CD4-positive, alpha-beta memory T cell (primary cell): ENCODE data around the gene MAD1L1. TPM values are rescaled to one million over a fixed set of nuclear protein-coding genes. Genes with fewer than 3 reads are reported as not detected.
"Not testable (repeated sequence)": the region's sequence is repeated elsewhere in the genome, so short reads cannot be mapped to it uniquely, and the experiment has no call there.

Source experiments
- CTCF ChIA-PET: fragments of 350-600 bp; sonication (Branson Sonifier 250); formaldehyde crosslinking; loops from one replicate; lab custom pipeline; 2021; ENCODE audit warnings: inconsistent platforms; ENCODE audit not compliant: partially characterized antibody; lab: Charles Lee
- POLR2A ChIA-PET: fragments of 350-600 bp; sonication (Branson Sonifier 250); formaldehyde crosslinking; loops from one replicate; lab custom pipeline; 2021; ENCODE audit not compliant: partially characterized antibody; lab: Charles Lee
- DNase-seq, 5 donors: peaks; one replicate each; pipeline versions ENCODE4 v3.0.0 to v3.0.0-alpha.2; 2020 to 2022; ENCODE audit warnings: mixed read lengths in 1 of 5
- H3K27ac ChIP-seq: one replicate; pipeline ENCODE4 v1.7.0; 2013; ENCODE audit warnings: low read depth, low read length
- H3K27me3 ChIP-seq: 2 replicates; pipeline ENCODE4 v1.7.0; 2013; ENCODE audit warnings: mild to moderate bottlenecking, low read length, moderate library complexity; ENCODE audit not compliant: insufficient read depth
- H3K36me3 ChIP-seq: 2 replicates; pipeline ENCODE4 v1.7.0; 2013; ENCODE audit warnings: mild to moderate bottlenecking, low read length, moderate library complexity; ENCODE audit not compliant: insufficient read depth
- H3K4me1 ChIP-seq: 2 replicates; pipeline ENCODE4 v1.7.0; 2013; ENCODE audit warnings: mild to moderate bottlenecking, low read length, moderate library complexity; ENCODE audit not compliant: insufficient read depth
- H3K4me3 ChIP-seq, 2 donors: one replicate each; pipeline ENCODE4 v1.7.0; 2013; ENCODE audit warnings: low read length in 2 of 2, mild to moderate bottlenecking in 1 of 2
- H3K9me3 ChIP-seq, 2 donors: one replicate each; pipeline ENCODE4 v1.7.0; 2013; ENCODE audit warnings: low read length in 2 of 2, control low read depth in 1 of 2; ENCODE audit not compliant: control insufficient read depth in 1 of 2
- H3K27ac Mint-ChIP-seq, 7 donors: one replicate each; pipeline ENCODE4 v1.8.0; 2020 to 2021; ENCODE audit warnings: mixed read lengths in 7 of 7, mild to moderate bottlenecking in 6 of 7, inconsistent platforms in 3 of 7, moderate library complexity in 3 of 7
- H3K27me3 Mint-ChIP-seq, 2 donors: one replicate each; pipeline ENCODE4 v1.8.0; 2020 to 2021; ENCODE audit warnings: mixed read lengths in 2 of 2
- H3K36me3 Mint-ChIP-seq, 2 donors: one replicate each; pipeline ENCODE4 v1.8.0; 2020 to 2021; ENCODE audit warnings: mixed read lengths in 2 of 2, inconsistent platforms in 1 of 2, mild to moderate bottlenecking in 1 of 2
- H3K4me1 Mint-ChIP-seq, 4 donors: one replicate each; pipeline ENCODE4 v1.8.0; 2020 to 2021; ENCODE audit warnings: mixed read lengths in 4 of 4, mild to moderate bottlenecking in 1 of 4
- H3K4me3 Mint-ChIP-seq, 8 donors: one replicate each; pipeline ENCODE4 v1.8.0; 2020 to 2021; ENCODE audit warnings: mixed read lengths in 8 of 8, mild to moderate bottlenecking in 7 of 8, moderate library complexity in 6 of 8, inconsistent platforms in 3 of 8
- H3K9me3 Mint-ChIP-seq, 8 donors: one replicate each; pipeline ENCODE4 v1.8.0; 2020 to 2021; ENCODE audit warnings: mixed read lengths in 8 of 8, mild to moderate bottlenecking in 5 of 8, inconsistent platforms in 3 of 8, moderate library complexity in 1 of 8
- intact Hi-C: fragments of 100-400 bp; cut with micrococcal nuclease; formaldehyde crosslinking; loops from one replicate; pipeline ENCODE4 v1.15.1; 2023
- polyA plus RNA-seq, 2 donors: library from polyadenylated mRNA; unstranded; fragments of 300-500 nt; fragmentation: Illumina TruSeq; gene quantifications; one replicate each; pipeline ENCODE4 v1.2.3, GENCODE V29; 2021
- total RNA-seq, 2 experiments: library from RNA; stranded (reverse); gene quantifications; one replicate each; pipeline ENCODE4 v1.2.3, GENCODE V29; 2021

MAD1L1 gene
- total and polyA plus RNA-seq, 4 experiments from 2014 or later, result 89.9 to 132 (median 110) TPM

DNA sequence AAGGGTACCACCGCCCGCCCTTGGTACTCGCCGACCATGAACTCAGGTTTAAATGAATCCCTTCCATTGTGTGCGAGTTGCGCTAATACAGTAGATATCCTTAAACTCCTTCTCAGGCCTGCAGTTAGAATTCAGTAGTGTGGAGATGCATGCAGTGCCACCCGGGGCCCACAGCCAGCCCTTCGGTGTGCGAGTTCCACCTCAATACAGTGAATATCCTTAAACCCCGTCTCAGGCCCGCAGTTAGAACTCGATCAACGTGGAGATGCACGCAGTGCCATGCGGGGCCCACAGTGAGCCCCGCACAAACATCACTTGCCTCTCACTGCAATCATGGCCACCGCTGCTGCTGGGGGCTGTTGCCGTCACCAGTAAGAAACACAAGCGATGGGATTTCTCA lies 261.9 kb downstream of the MAD1L1 start:
- no peaks in the 10 kb centered on the region for H3K36me3 ChIP-seq
- Mint-ChIP-seq H3K4me3 (no peak overlapping the region), H3K36me3 (peaks cover 10 to 18% of the 10 kb centered on the region in 2 donors), H3K27ac (peak overlapping the region in 1 of 7 donors; percentile 17), H3K9me3 (peaks cover 0 to under 1% (median 0%) of the 10 kb centered on the region in 8 donors), H3K4me1 (peaks cover 13 to 24% (median 17%) of the 10 kb centered on the region in 4 donors), H3K27me3 (no peaks in the 10 kb centered on the region)
- intact Hi-C loops, result no loop called here
- DNase-seq, result no peak
- no peak overlapping the region for H3K27ac ChIP-seq
- POLR2A ChIA-PET, result no interaction called here
- H3K27me3 ChIP-seq, result no peaks in the 10 kb centered on the region
- no peak overlapping the region for H3K4me3 ChIP-seq
- CTCF ChIA-PET, result no interaction called here
- no peaks in the 10 kb centered on the region for H3K9me3 ChIP-seq
- peaks cover 8% of the 10 kb centered on the region for H3K4me1 ChIP-seq

DNA sequence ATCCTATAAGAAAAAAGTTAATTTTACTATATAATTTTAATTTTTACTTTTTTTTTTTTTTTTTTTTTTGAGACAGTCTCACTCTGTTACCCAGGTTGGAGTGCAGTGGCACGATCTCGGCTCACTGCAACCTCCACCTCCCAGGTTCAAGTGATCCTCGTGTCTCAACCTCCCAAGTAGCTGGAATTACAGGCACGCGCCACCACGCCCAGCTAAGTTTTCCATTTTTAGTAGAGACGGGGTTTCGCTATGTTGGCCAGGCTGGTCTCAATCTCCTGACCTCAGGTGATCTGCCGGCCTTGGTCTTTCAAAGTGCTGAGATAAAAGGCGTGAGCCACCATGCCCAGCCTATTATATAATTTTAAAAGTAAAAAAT lies 262.5 kb downstream of the MAD1L1 start:
- H3K27ac Mint-ChIP-seq, result peak overlapping the region in 1 of 7 donors; percentile 75
- not testable (repeated sequence) for H3K4me3 Mint-ChIP-seq

DNA sequence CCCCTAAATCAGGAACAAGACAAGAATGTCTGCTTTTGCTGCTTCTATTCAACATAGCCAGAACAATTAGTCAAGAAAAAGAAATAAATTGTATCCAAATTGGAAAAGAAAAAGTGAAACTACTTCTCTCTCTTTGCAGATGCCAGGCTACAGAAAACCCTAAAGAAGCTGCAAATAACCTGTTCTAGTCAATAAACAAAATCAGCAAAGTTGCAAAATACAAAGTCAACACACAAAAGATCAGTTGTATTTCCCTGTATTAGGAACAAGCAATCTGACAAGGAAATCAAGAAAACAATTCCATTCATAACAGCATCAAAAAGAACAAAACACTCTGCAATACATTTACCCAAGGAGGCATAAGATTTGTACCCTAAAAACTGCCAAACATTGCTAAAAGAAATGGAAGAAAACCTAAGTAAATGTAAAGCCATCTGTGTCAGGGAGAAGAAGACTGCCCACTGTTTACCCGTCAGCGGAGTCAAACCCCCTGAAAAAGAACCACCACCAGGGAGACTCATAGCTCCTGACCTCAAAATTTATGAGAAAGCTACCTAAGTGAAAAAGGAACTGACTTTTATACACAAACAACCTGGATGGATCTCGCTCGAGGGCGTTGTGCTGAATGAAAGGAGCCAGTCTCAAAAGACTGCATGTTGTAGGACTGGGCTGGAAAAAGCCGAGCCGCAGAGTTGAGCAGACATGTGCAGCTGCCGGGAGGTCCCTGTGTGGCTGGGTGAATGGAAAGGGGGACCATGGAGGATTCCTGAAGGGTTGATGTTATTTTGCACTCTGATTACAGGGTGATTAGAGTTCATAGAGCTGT lies 263.1 kb downstream of the MAD1L1 start:
- Mint-ChIP-seq H3K27ac (peak overlapping the region in 5 of 7 donors; percentile 36 to 87 (median 75)), H3K4me1 (peaks cover 13 to 25% (median 17%) of the 10 kb centered on the region in 4 donors), H3K36me3 (peaks cover 9 to 17% of the 10 kb centered on the region in 2 donors), H3K9me3 (no peaks in the 10 kb centered on the region), H3K4me3 (peak overlapping the region in 4 of 8 donors; percentile 8 to 39 (median 25)), H3K27me3 (no peaks in the 10 kb centered on the region)
- Histone ChIP-seq H3K36me3 (no peaks in the 10 kb centered on the region), H3K4me1 (peaks cover 8% of the 10 kb centered on the region), H3K27me3 (no peaks in the 10 kb centered on the region), H3K9me3 (no peaks in the 10 kb centered on the region), H3K4me3 (no peak overlapping the region), H3K27ac (no peak overlapping the region)
- POLR2A ChIA-PET, result no interaction called here
- intact Hi-C loops, result no loop called here
- CTCF ChIA-PET, result interaction anchor here (1.5 kb wide), 1 partner anchor 43 kb away, joined by 7 read pairs; no protein-coding TSS in a partner anchor
- DNase-seq, result no peak

More for the DNA sequence above, 262.5 kb downstream of the MAD1L1 start:
- H3K27me3 Mint-ChIP-seq, H3K9me3 ChIP-seq, H3K27ac ChIP-seq, intact Hi-C loops, H3K27me3 ChIP-seq, H3K4me1 ChIP-seq, POLR2A ChIA-PET, H3K36me3 ChIP-seq, DNase-seq, H3K9me3 Mint-ChIP-seq, H3K4me3 ChIP-seq: not testable (repeated sequence)
- Mint-ChIP-seq H3K4me1 (peaks cover 13 to 26% (median 17%) of the 10 kb centered on the region in 4 donors), H3K36me3 (peaks cover 10 to 17% of the 10 kb centered on the region in 2 donors)
- CTCF ChIA-PET, result interaction anchor here (1.5 kb wide), 1 partner anchor 43 kb away, joined by 7 read pairs; no protein-coding TSS in a partner anchor

GRCh38 chr7:1968397-1969111 lies 264.2 kb downstream of the MAD1L1 start:
- H3K9me3 ChIP-seq, result no peaks in the 10 kb centered on the region
- Mint-ChIP-seq H3K9me3 (no peaks in the 10 kb centered on the region), H3K27me3 (no peaks in the 10 kb centered on the region), H3K27ac (peak overlapping the region in 1 of 7 donors; percentile 32), H3K4me3 (no peak overlapping the region), H3K4me1 (peaks cover 9 to 20% (median 13%) of the 10 kb centered on the region in 4 donors), H3K36me3 (peaks cover 9 to 12% of the 10 kb centered on the region in 2 donors)
- ChIA-PET CTCF (no interaction called here), POLR2A (no interaction called here)
- H3K27ac ChIP-seq, result no peak overlapping the region
- H3K4me3 ChIP-seq, result no peak overlapping the region
- peaks cover 8% of the 10 kb centered on the region for H3K4me1 ChIP-seq
- no peaks in the 10 kb centered on the region for H3K27me3 ChIP-seq
- intact Hi-C loops, result no loop called here
- no peak for DNase-seq
- H3K36me3 ChIP-seq, result no peaks in the 10 kb centered on the region

DNA sequence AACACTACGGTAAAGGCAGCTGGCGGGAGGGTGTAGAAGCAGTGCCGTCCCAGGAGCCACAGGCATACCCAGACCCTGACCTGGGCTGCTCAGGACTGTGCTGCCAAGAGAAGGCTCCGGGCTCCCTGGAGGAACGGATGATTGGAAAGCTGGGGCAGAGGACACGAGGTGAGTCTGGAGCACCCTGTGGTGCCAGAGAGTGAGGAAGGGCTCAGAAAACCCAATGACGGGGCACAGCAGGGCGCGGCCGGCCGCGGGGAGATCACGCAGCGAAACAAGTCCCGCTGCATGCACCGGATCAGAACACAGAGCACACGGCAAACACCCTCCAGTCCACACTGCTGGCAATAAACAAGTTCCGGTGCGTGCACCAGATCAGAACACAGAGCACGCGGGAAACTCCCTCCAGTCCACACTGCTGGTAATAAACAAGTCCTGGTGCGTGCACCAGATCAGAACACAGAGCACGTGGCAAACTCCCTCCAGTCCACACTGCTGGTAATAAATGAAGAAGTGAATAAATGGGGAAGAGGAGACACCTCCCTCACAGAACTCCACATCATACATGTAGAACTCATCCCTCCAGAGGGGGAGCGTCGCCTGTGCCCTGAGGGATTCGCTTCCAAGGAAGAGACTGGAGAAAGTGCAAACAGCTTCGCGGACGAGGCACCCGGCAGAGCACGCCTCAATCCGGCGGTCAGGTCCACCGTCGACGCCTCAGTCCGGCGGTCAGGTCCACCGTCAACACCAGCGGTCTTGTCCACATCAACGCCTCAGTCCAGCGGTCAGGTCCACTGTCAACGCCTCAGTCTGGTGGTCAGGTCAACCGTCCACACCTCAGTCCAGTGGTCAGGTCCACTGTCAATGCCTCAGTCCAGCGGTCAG lies 265.0 kb downstream of the MAD1L1 start:
- Mint-ChIP-seq H3K27ac (peak overlapping the region in 3 of 7 donors; percentile 19 to 72 (median 61)), H3K36me3 (peaks cover 5 to 16% of the 10 kb centered on the region in 2 donors), H3K4me1 (peaks cover 9 to 20% (median 13%) of the 10 kb centered on the region in 4 donors), H3K4me3 (peak overlapping the region in 2 of 8 donors; percentile 31 to 39), H3K9me3 (no peaks in the 10 kb centered on the region), H3K27me3 (no peaks in the 10 kb centered on the region)
- intact Hi-C loops, result no loop called here
- CTCF ChIA-PET, result no interaction called here
- no peak for DNase-seq
- Histone ChIP-seq H3K4me3 (no peak overlapping the region), H3K27ac (no peak overlapping the region), H3K4me1 (peaks cover 8% of the 10 kb centered on the region), H3K9me3 (no peaks in the 10 kb centered on the region), H3K36me3 (no peaks in the 10 kb centered on the region), H3K27me3 (no peaks in the 10 kb centered on the region)
- POLR2A ChIA-PET, result no interaction called here

DNA sequence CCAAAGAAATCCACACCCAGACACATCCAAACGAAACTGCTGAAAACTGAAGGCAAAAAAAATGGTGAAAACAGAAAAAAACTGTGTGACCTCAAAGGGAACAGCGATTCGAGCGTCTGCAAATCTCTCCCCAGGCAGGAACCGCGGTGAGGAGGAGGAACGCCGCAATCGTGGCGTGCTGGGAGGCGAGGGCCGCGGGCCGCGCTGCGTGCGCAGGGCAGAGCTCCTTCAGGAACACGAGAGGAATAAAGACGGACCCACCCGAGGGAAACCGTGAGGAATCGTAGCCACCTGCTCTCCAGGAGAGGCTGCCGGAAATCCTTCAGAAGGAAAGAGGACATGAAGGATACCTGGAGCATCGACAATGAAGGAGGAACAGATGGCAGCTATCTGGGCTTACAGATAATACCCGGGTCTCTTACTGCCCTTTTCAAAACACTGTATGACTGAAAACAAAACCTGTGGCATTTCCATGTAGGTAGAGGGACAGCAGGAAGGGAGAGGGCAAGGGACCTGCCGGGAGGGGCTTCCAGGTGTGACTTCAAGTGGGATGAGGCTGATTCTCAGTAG lies 266.0 kb downstream of the MAD1L1 start:
- no peak overlapping the region for H3K4me3 ChIP-seq
- H3K27ac Mint-ChIP-seq, result no peak overlapping the region
- ChIA-PET CTCF (interaction anchor here (0.6 kb wide), 1 partner anchor 157 kb away, joined by 5 read pairs; no protein-coding TSS in a partner anchor), POLR2A (no interaction called here)
- H3K27ac ChIP-seq, result no peak overlapping the region
- no peaks in the 10 kb centered on the region for H3K9me3 ChIP-seq
- no peaks in the 10 kb centered on the region for H3K36me3 ChIP-seq
- peaks cover 13 to 27% of the 10 kb centered on the region in 2 donors for H3K36me3 Mint-ChIP-seq
- H3K4me1 Mint-ChIP-seq, result peaks cover 7 to 26% (median 18%) of the 10 kb centered on the region in 4 donors
- H3K27me3 Mint-ChIP-seq, result no peaks in the 10 kb centered on the region
- DNase-seq, result no peak
- peaks cover 8% of the 10 kb centered on the region for H3K4me1 ChIP-seq
- no peak overlapping the region for H3K4me3 Mint-ChIP-seq
- no peaks in the 10 kb centered on the region for H3K27me3 ChIP-seq
- intact Hi-C loops, result no loop called here
- H3K9me3 Mint-ChIP-seq, result peaks cover 0 to 9% (median 8%) of the 10 kb centered on the region in 8 donors
